Kidney capillary endothelial cell (primary cell): Measurements from ENCODE around the gene IZUMO4.

Experiments
- DNase-seq: peaks from one replicate; pipeline ENCODE4 v3.0.0-alpha.2; 2018; ENCODE audit warnings: low spot score

The IZUMO4 gene

DNA sequence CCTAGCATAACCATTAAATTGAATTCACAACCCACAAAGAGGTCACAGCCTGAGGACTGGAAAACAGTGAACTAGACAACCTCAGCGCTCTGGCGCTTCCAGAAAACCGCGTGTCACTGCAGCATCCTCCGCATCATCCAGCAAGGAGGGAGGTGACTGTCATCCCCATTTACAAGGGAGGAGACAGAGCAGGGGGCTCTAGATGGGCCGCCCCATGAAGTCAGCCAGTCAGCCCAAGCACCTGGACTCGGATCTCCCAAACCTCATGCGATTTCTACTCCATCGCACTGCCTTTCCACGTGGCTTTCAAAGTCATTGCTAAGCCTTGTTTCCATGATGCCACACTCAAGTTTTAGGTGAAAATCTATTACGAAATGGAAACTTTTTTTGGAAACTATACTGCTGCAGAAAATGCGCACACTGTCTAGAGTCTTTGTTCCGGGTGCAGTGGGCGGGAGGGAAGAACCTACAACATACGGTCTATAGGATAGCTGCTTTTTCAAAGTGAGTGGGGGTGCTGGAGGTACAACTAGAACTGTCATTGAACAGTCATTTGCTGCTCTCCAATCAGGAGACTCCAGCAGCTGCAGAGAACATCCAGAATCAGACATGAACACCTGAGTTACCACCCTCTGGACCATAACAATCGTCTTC is 51.9 kb downstream of the IZUMO4 start:
- no peak for DNase-seq
